SK-N-SH (cell line): Measurements from ENCODE around the gene DIS3L. TPM values are rescaled to one million over a fixed set of nuclear protein-coding genes. Genes with fewer than 3 reads are reported as not detected.

Experiments used
- CTCF ChIA-PET: fragments of 300-600, 350-600 bp; formaldehyde crosslinking; extraction: SDS; loops from one replicate; lab custom pipeline; 2021; lab: Yijun Ruan, JAX
- POLR2A ChIA-PET: fragments of 350-600 bp; sonication (Branson Sonifier 250); formaldehyde crosslinking; extraction: SDS; loops from one replicate; lab custom pipeline; 2020; ENCODE audit warnings: antibody characterized with exemption, inconsistent platforms; lab: Yijun Ruan, JAX
- DNase-seq: peaks from one replicate; pipeline ENCODE4 v3.0.0; 2012
- H2AFZ ChIP-seq: fragments of 200-600 bp; sonication (generic); 2 replicates; pipeline ENCODE4 v1.8.1; 2016; ENCODE audit warnings: antibody characterized with exemption, mild to moderate bottlenecking, low read depth
- H3F3A ChIP-seq: fragments of 200-600 bp; sonication (generic); replicated peaks from 2 replicates; pipeline ENCODE3; 2016; ENCODE audit warnings: antibody characterized with exemption, mild to moderate bottlenecking; ENCODE audit not compliant: insufficient read depth
- H3K27ac ChIP-seq, 2 experiments: fragments of 200-500 bp in 1 of 2; fragments of 200-600 bp in 1 of 2; sonication (Bioruptor generic) in 1 of 2; sonication (generic), shearing (Covaris generic) in 1 of 2; 2 replicates each; pipeline versions ENCODE4 v1.5.1 to v1.6.1; 2014 to 2016; ENCODE audit warnings: low read depth in 2 of 2, inconsistent platforms in 1 of 2, low read length in 1 of 2, mild to moderate bottlenecking in 1 of 2, mixed read lengths in 1 of 2
- H3K27me3 ChIP-seq: fragments of 200-600 bp; sonication (generic), shearing (Covaris generic); 2 replicates; pipeline ENCODE4 v1.6.1; 2016; ENCODE audit warnings: mixed run types; ENCODE audit not compliant: insufficient read depth
- H3K36me3 ChIP-seq, 2 experiments: fragments of 200-500 bp in 1 of 2; fragments of 200-600 bp in 1 of 2; sonication (Bioruptor generic) in 1 of 2; sonication (generic) in 1 of 2; replicated peaks in 1 of 2; 2 replicates each; pipeline versions ENCODE3 to v1.5.1; 2014 to 2016; ENCODE audit warnings: low read length in 1 of 2, mild to moderate bottlenecking in 1 of 2; ENCODE audit not compliant: insufficient read depth in 2 of 2, control insufficient read depth in 1 of 2
- H3K4me1 ChIP-seq, 2 experiments: fragments of 200-500 bp in 1 of 2; fragments of 200-600 bp in 1 of 2; sonication (Bioruptor generic) in 1 of 2; sonication (generic), shearing (Covaris generic) in 1 of 2; 2 replicates each; pipeline versions ENCODE4 v1.5.1 to v1.6.1; 2014 to 2016; ENCODE audit warnings: low read depth in 1 of 2, low read length in 1 of 2, mixed run types in 1 of 2; ENCODE audit not compliant: insufficient read depth in 2 of 2, control insufficient read depth in 1 of 2
- H3K4me2 ChIP-seq: fragments of 200-600 bp; sonication (generic), shearing (Covaris generic); 2 replicates; pipeline ENCODE4 v1.6.1; 2017; ENCODE audit warnings: mixed run types
- H3K4me3 ChIP-seq, 2 experiments: fragments of 200-500 bp in 1 of 2; fragments of 200-600 bp in 1 of 2; sonication (Bioruptor generic) in 1 of 2; sonication (generic), shearing (Covaris generic) in 1 of 2; 2 replicates each; pipeline versions ENCODE4 v1.5.1 to v1.8.1; 2014 to 2016; ENCODE audit warnings: low read depth in 2 of 2, inconsistent platforms in 1 of 2, low read length in 1 of 2, mild to moderate bottlenecking in 1 of 2, mixed read lengths in 1 of 2, moderate library complexity in 1 of 2
- H3K79me2 ChIP-seq: fragments of 200-600 bp; sonication (generic); 2 replicates; pipeline ENCODE4 v1.8.1; 2017; ENCODE audit warnings: mild to moderate bottlenecking; ENCODE audit not compliant: insufficient read depth
- H3K9ac ChIP-seq: fragments of 200-600 bp; sonication (generic); 2 replicates; pipeline ENCODE4 v1.6.1; 2017; ENCODE audit warnings: mixed run types
- H3K9me2 ChIP-seq: fragments of 200-600 bp; sonication (generic); 2 replicates; pipeline ENCODE4 v1.6.1; 2017; ENCODE audit warnings: mixed run types
- H3K9me3 ChIP-seq: fragments of 200-600 bp; sonication (generic); 2 replicates; pipeline ENCODE4 v1.6.1; 2017; ENCODE audit warnings: mixed run types, mild to moderate bottlenecking, moderate library complexity
- H4K20me1 ChIP-seq: fragments of 200-600 bp; sonication (generic); 2 replicates; pipeline ENCODE4 v1.6.1; 2017; ENCODE audit warnings: mild to moderate bottlenecking, mixed run types; ENCODE audit not compliant: insufficient read depth
- ELF1 ChIP-seq: IDR thresholded peaks from 2 replicates; pipeline ENCODE4 v1.4.0; 2012
- EP300 ChIP-seq, 2 experiments: IDR thresholded peaks; 2 replicates each; pipeline versions ENCODE4 v1.4.0 to v1.6.1; 2012; ENCODE audit warnings: borderline replicate concordance in 1 of 2, low read depth in 1 of 2, low read length in 1 of 2
- EZH2phosphoT487 ChIP-seq: fragments of 200-600 bp; sonication (generic); IDR thresholded peaks from 2 replicates; pipeline ENCODE4 v1.6.1; 2017; ENCODE audit warnings: low read depth, mixed run types, mild to moderate bottlenecking, antibody characterized with exemption, moderate library complexity, borderline replicate concordance
- FOSL2 ChIP-seq: IDR thresholded peaks from 2 replicates; pipeline ENCODE4 v1.4.0; 2012; ENCODE audit warnings: low read depth, mild to moderate bottlenecking, moderate library complexity, borderline replicate concordance
- FOXM1 ChIP-seq: IDR thresholded peaks from 2 replicates; pipeline ENCODE4 v1.4.0; 2012; ENCODE audit warnings: low read depth, mild to moderate bottlenecking
- GATA2 ChIP-seq: sonication (generic); formaldehyde crosslinking; IDR thresholded peaks from 2 replicates; pipeline ENCODE4 v1.5.0; 2020; ENCODE audit warnings: mild to moderate bottlenecking, missing genetic modification reagents
- JUND ChIP-seq: IDR thresholded peaks from 2 replicates; pipeline ENCODE4 v1.4.0; 2012
- MXI1 ChIP-seq: IDR thresholded peaks from 2 replicates; pipeline ENCODE4 v1.6.1; 2012; ENCODE audit warnings: mild to moderate bottlenecking, low read depth, low read length, improper control_type of control experiment
- NRF1 ChIP-seq: IDR thresholded peaks from 2 replicates; pipeline ENCODE4 v1.6.1; 2012; ENCODE audit warnings: low read depth, mild to moderate bottlenecking, low read length
- PBX3 ChIP-seq: IDR thresholded peaks from 2 replicates; pipeline ENCODE4; 2012
- RAD21 ChIP-seq: IDR thresholded peaks from 2 replicates; pipeline ENCODE4 v1.6.1; 2012; ENCODE audit warnings: mild to moderate bottlenecking, low read length
- RCOR1 ChIP-seq: fragments of 150-350 bp; IDR thresholded peaks from 2 replicates; pipeline ENCODE4 v1.6.1; 2017; ENCODE audit warnings: antibody characterized with exemption, low read length
- RFX5 ChIP-seq: IDR thresholded peaks from 2 replicates; pipeline ENCODE4 v1.6.1; 2012; ENCODE audit warnings: mild to moderate bottlenecking, improper control_type of control experiment, low read length
- RXRA ChIP-seq: IDR thresholded peaks from 2 replicates; pipeline ENCODE4 v1.4.0; 2012; ENCODE audit warnings: low read depth, mild to moderate bottlenecking, borderline replicate concordance
- SIN3A ChIP-seq: IDR thresholded peaks from 2 replicates; pipeline ENCODE4 v1.6.1; 2012; ENCODE audit warnings: low read depth, mild to moderate bottlenecking, low read length, moderate library complexity, borderline replicate concordance
- SMC3 ChIP-seq: IDR thresholded peaks from 2 replicates; pipeline ENCODE4 v1.6.1; 2012; ENCODE audit warnings: low read depth, low read length, improper control_type of control experiment
- TCF12 ChIP-seq: IDR thresholded peaks from 2 replicates; pipeline ENCODE4 v1.4.0; 2012
- ZBTB33 ChIP-seq: IDR thresholded peaks from 2 replicates; pipeline ENCODE4 v1.4.0; 2012; ENCODE audit warnings: low read depth, borderline replicate concordance
- WGBS: methylation state at CpG from one replicate; pipeline ENCODE4 v1.1.6; 2017; ENCODE audit warnings: low lambda C conversion rate; 5-methylcytosine and 5-hydroxymethylcytosine counted together
- polyA plus RNA-seq, 3 experiments: library from polyadenylated mRNA; depleted of rRNA; stranded (reverse); fragments of >200 nt; gene quantifications; 2 replicates each; pipeline ENCODE4 v1.2.3, GENCODE V29; 2012

The DIS3L gene
- polyA plus RNA-seq, 1 of the 3 experiments (the other 2 are of a cell fraction): 11.5 TPM

- peaks cover 0 to 9% of the 10 kb centered on the region in 2 experiments for H3K36me3 ChIP-seq
- no peaks in the 10 kb centered on the region for H3K9me3 ChIP-seq
- H3F3A ChIP-seq: peaks cover 23% of the 10 kb centered on the region
- DNase-seq: no peak
- peaks cover 21% of the 10 kb centered on the region for H3K79me2 ChIP-seq
- peak overlapping the region; percentile 75 to 88 for H3K27ac ChIP-seq
- H3K4me1 ChIP-seq: peaks cover 26% of the 10 kb centered on the region in 2 experiments; a peak in 3 of 4 replicates
- H4K20me1 ChIP-seq: no peaks in the 10 kb centered on the region
- H3K27me3 ChIP-seq: no peaks in the 10 kb centered on the region
- no peaks in the 10 kb centered on the region for H3K9me2 ChIP-seq
- peak overlapping the region; percentile 95 for H3K4me2 ChIP-seq
- H3K4me3 ChIP-seq: peak overlapping the region; percentile 66 to 80; a peak in 3 of 4 replicates
- H2AFZ ChIP-seq: no peak overlapping the region
- H3K9ac ChIP-seq: peak overlapping the region; percentile 82; the same call in 1 of the 2 replicates
- CTCF ChIA-PET: interaction anchor here (0.7 to 1.1 kb wide), 3 partner anchors 12 to 379 kb away, joined by 3 to 4 read pairs (median 3); no protein-coding TSS in a partner anchor
- 0 out of 4 replicates have a peak, but pooled peaks of 1 of the 2 experiments have one; percentile 11 for TF ChIP-seq EP300 (IDR thresholded peaks at IDR 0.05; ENCODE audit: borderline replicate concordance in 1 of 2, low read depth in 1 of 2, low read length in 1 of 2)
- peak; percentile 65 for TF ChIP-seq PBX3
- 0 out of 2 replicates have a peak, but pooled peaks have one; percentile 9 for TF ChIP-seq SIN3A
- no peak for TF ChIP-seq RXRA
- peak; percentile 2; the same call in 1 of the 2 replicates for TF ChIP-seq FOSL2
- no peak for TF ChIP-seq RAD21
- peak; percentile 62 for TF ChIP-seq TCF12
- POLR2A ChIA-PET: interaction anchor here (1.3 kb wide), 1 partner anchor 92 kb away, joined by 3 read pairs; the partner anchor contains the start of gene MAP2K1
- 25% methylated on average over 3 of the region's 3 CpGs for WGBS
Measured at GRCh38 chr15:66294932-66295235, 1.5 kb downstream of the DIS3L start.

GRCh38 chr15:66296186-66296585, 2.8 kb downstream of the DIS3L start:
- peaks cover 26% of the 10 kb centered on the region for H3F3A ChIP-seq
- 84% methylated on average over 5 of the region's 5 CpGs for WGBS
- H3K9me3 ChIP-seq: no peaks in the 10 kb centered on the region
- H3K4me2 ChIP-seq: peak overlapping the region; percentile 95; the same call in 1 of the 2 replicates
- H3K4me1 ChIP-seq: peaks cover 26% of the 10 kb centered on the region in 2 experiments; a peak in 3 of 4 replicates
- no peak overlapping the region for H3K4me3 ChIP-seq
- peaks cover 21% of the 10 kb centered on the region for H3K79me2 ChIP-seq
- H2AFZ ChIP-seq: no peak overlapping the region
- H3K27ac ChIP-seq: no peak overlapping the region
- ChIA-PET CTCF (no interaction called here), POLR2A (no interaction called here)
- no peak overlapping the region for H3K9ac ChIP-seq
- DNase-seq: no peak
- no peaks in the 10 kb centered on the region for H3K27me3 ChIP-seq
- H4K20me1 ChIP-seq: no peaks in the 10 kb centered on the region
- no peaks in the 10 kb centered on the region for H3K9me2 ChIP-seq
- peaks cover 0 to 9% of the 10 kb centered on the region in 2 experiments for H3K36me3 ChIP-seq
- TF ChIP-seq NRF1: no peak
- TF ChIP-seq RCOR1: no peak
- no peak for TF ChIP-seq EP300 (IDR thresholded peaks at IDR 0.05; ENCODE audit: borderline replicate concordance in 1 of 2, low read depth in 1 of 2, low read length in 1 of 2)
- TF ChIP-seq ZBTB33: no peak
- TF ChIP-seq MXI1: no peak
- TF ChIP-seq RXRA: no peak
- TF ChIP-seq JUND: no peak
- no peak for TF ChIP-seq RFX5
- no peak for TF ChIP-seq EZH2phosphoT487
- no peak for TF ChIP-seq SIN3A
- no peak for TF ChIP-seq ELF1
- TF ChIP-seq SMC3: no peak
- no peak for TF ChIP-seq GATA2 (CRISPR knock-in tag)
- no peak for TF ChIP-seq FOXM1
- no peak for TF ChIP-seq TCF12
